Mucosa of descending colon (tissue), 3 donors: ENCODE data around the gene CSNK1G2. TPM values are rescaled to one million over a fixed set of nuclear protein-coding genes. Genes with fewer than 3 reads are reported as not detected.

Experiments
- ATAC-seq: fragments of 200-7000 bp; cut with Tn5 transposase; one replicate; pipeline ENCODE4 v1.9.1; 2020; ENCODE audit warnings: mild to moderate bottlenecking, moderate library complexity
- DNase-seq, 3 donors: peaks; one replicate each; pipeline ENCODE4 v3.0.0-alpha.2; 2020
- H3K36me3 ChIP-seq: fragments of 200-600 bp; one replicate; pipeline ENCODE4 v1.8.0; 2021; ENCODE audit warnings: low read depth, mild to moderate bottlenecking
- H3K4me1 ChIP-seq: fragments of 200-600 bp; one replicate; pipeline ENCODE4 v1.8.0; 2021; ENCODE audit warnings: low read depth, mild to moderate bottlenecking
- H3K4me3 ChIP-seq: fragments of 200-600 bp; one replicate; pipeline ENCODE4 v1.8.0; 2021; ENCODE audit warnings: mild to moderate bottlenecking
- H3K9me3 ChIP-seq: fragments of 200-600 bp; one replicate; pipeline ENCODE4 v1.8.0; 2021; ENCODE audit warnings: mild to moderate bottlenecking
- intact Hi-C, 2 donors: fragments of 100-400 bp; cut with DNase I in 1 of 2; cut with micrococcal nuclease in 1 of 2; formaldehyde crosslinking; loops; one replicate each; pipeline versions ENCODE4 v1.11.0 to v1.11.1; 2022; cut with DNase I, micrococcal nuclease
- total RNA-seq, 3 donors: library from RNA; stranded (reverse); fragmentation: NEBNext Ultra II Directional in 2 of 3; extraction: Animal tissue kit (Norgen Biotek cat#: 25700) in 2 of 3; gene quantifications; one replicate each; pipeline versions ENCODE4 v1.2.1 to v1.2.4, GENCODE V29; 2021 to 2023
- TF ChIP-seq, protein P1 (sequence below): fragments of 200-600 bp; IDR thresholded peaks from one replicate; pipeline ENCODE4 v1.8.0; 2022; ENCODE audit warnings: antibody characterized with exemption, mild to moderate bottlenecking
- donor health status: DM: no; HTN: no; CAD: no; lungs with moderate emphysema.
- donor health status: DM: no; HTN: no; CAD: no.
- donor health status: DM: no; HTN: yes; CAD: no.

CSNK1G2 gene
- total RNA-seq, 3 donors from 2014 or later: 51.8 to 58.6 (median 56.7) TPM

DNA sequence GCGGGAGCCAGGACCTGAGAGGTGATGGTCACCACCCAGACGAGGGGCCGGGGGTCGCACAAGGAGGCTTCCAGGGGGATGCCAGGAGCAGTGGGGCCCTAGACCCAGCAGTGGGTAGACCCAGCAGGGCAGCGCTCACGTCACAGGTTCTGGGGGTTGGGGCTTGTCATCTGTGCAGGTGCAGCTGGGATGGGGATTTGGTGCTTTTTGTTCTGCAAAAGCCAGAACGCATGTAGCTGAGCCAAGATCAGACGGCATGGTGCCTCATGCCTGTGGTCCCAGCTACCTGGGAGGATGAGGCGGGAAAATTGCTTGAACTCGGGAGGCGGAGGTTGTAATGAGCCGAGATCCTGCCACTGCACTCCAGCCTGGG is 15.1 kb downstream of the CSNK1G2 start:
- ATAC-seq (no peak), DNase-seq (no peak)
- Histone ChIP-seq H3K36me3 (no peaks in the 10 kb centered on the region), H3K4me1 (no peaks in the 10 kb centered on the region), H3K4me3 (no peak overlapping the region), H3K9me3 (no peaks in the 10 kb centered on the region)
- TF ChIP-seq, protein P1, sequence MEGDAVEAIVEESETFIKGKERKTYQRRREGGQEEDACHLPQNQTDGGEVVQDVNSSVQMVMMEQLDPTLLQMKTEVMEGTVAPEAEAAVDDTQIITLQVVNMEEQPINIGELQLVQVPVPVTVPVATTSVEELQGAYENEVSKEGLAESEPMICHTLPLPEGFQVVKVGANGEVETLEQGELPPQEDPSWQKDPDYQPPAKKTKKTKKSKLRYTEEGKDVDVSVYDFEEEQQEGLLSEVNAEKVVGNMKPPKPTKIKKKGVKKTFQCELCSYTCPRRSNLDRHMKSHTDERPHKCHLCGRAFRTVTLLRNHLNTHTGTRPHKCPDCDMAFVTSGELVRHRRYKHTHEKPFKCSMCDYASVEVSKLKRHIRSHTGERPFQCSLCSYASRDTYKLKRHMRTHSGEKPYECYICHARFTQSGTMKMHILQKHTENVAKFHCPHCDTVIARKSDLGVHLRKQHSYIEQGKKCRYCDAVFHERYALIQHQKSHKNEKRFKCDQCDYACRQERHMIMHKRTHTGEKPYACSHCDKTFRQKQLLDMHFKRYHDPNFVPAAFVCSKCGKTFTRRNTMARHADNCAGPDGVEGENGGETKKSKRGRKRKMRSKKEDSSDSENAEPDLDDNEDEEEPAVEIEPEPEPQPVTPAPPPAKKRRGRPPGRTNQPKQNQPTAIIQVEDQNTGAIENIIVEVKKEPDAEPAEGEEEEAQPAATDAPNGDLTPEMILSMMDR: no peak
- intact Hi-C loops: no loop called here

DNA sequence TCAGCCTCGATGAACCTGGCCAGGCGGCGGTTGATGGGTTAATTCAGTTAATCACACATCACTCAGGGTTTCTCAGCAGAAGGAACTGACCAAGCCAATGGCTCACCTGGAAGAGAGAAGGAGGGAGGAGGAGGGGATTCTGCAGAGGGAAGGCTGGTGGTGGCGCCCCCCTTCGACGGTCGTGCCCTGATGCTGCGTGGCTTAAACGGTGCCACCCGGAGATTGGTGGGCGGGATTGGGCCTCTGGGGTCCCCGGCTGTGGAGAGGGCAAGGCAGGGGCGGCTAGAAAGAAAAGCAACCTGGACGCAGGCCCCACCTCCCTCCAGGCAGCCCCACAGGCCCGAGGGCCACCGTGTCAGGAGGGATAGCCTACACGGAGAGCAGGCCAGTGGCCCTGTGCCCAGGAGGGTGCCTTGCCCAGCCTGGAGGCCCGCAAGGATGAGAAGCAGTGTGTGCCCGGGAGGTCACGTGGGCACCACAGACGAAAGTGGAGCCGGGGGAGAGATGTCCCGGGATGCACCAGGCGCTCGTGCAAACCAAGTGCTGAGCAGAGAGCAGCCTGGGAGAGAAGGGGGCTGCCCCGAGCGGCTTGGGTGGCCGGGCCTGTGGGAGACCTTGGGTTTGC is 16.0 kb downstream of the CSNK1G2 start:
- Histone ChIP-seq H3K4me1 (no peaks in the 10 kb centered on the region), H3K4me3 (no peak overlapping the region), H3K36me3 (no peaks in the 10 kb centered on the region), H3K9me3 (no peaks in the 10 kb centered on the region)
- DNase-seq (no peak), ATAC-seq (no peak)
- intact Hi-C loops: no loop called here
- TF ChIP-seq, protein P1: no peak

DNA sequence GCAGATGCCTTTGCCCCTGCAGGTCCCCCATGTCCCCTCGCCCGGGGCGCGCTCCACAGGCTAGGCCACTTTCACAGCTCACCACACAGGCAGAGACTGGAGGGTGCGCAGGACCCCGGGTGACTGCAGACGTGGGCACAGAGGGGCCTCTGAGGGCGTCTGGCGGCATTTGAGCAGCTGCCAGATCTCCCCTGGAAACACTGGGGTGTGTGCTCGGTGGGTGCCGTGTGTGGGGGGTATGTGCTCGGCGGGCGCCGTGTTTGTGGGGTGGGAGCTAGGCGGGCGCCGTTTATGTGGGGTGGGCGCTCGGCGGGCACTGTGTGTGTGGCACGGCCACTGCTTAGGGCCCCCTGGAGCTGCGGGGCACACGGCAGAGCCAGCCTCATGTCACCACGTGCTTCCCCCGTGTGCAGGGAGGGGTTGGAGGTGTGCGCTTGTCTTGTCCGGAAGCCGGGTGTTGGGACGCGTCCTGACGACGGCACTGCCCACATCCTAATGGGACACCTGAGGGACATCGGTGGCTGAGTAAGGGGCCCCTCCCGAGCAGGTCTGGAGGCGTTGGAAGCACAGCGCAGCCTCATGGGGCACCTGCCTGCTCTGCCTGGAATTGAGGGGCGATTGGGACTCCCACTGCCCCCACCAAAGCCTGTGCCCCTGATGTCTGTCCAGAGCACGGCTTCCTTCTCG is 16.7 kb downstream of the CSNK1G2 start:
- TF ChIP-seq, protein P1: no peak
- ATAC-seq: no peak

DNA sequence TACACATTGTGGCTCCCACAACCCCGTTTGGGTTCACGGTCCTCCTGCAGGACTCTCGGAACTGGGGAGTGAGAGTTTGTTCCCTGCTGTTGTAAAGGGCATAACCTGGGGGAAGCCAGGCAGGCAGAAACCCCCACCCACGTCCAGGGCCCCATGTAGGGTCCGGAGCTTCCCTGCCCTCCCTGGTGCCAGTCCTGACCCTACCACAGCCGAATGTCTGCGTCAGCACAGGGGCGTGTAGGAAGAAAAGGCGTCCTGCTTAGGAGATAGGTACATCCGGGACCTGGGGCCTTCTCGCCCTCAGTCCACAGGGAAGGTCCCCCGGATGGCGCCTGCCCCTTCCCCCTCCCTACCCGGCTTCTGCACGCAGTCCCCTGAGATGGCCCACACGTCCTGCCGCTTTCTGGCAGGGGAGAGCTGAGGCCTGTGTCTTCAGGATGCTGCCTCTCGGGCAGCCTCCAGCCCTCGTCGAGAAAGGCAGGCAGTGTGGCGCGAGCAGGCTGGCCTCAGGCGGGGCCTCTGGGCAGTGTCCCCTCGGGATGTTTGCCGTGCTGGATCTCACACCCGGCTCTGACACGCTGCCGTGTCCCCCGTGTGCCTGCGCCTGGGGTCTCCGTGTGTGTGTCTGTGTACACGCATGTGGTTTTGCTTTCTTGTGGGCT is 19.1 kb downstream of the CSNK1G2 start:
- no peaks in the 10 kb centered on the region for H3K4me1 ChIP-seq
- H3K36me3 ChIP-seq: no peaks in the 10 kb centered on the region
- intact Hi-C loops: no loop called here
- no peak overlapping the region for H3K4me3 ChIP-seq
- no peaks in the 10 kb centered on the region for H3K9me3 ChIP-seq
- ATAC-seq: no peak
- no peak for DNase-seq
- TF ChIP-seq, protein P1: no peak

More for the DNA sequence above, 16.7 kb downstream of the CSNK1G2 start:
- Histone ChIP-seq H3K4me1 (no peaks in the 10 kb centered on the region), H3K36me3 (no peaks in the 10 kb centered on the region), H3K4me3 (no peak overlapping the region), H3K9me3 (no peaks in the 10 kb centered on the region)
- no peak for DNase-seq
- intact Hi-C loops: no loop called here

DNA sequence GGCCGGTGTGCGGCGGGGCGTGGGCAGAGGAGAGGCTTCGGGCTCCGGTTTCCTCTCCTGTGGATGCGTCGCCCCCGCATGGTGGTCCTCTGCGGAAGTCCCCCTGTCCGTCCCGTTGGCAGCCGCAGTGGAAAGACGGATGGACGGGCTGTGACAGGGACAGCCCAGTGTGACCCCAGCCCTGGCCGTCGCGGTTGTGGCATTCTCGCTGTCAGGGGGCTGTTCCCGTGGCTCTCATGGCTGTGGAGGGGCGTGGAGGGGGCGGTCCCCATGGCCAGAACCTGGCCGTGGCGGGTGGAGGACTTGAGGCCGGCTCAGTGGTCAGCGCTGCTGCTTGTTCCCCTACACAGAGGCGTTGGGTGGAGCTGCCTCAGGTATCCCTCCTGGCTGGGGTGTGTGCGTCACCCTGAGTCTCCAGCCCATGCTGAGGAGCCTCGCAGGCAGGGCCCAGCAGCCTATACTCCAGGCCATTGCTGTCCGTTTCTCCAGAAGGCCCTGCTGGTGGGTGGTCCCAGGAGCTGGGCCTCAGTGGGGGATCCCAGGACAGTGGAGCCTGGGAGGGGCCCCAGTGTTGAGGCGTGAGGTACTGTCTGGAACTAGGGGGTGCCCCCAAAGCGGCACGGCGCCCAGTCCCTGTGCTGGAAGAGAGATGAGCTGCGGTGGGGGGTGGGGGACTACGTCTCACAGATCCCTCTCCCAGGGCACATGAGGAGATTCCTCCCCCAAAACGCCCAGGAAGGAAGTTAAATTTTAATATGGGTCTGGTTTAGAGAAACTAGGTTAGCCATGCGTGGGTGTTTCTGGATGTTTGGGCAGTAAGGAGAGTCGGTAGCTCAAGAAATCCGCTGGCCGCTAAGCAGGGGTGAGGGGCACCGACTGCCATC is 20.3 kb downstream of the CSNK1G2 start:
- DNase-seq (no peak), ATAC-seq (no peak)
- no peaks in the 10 kb centered on the region for H3K9me3 ChIP-seq
- intact Hi-C loops: no loop called here
- TF ChIP-seq, protein P1: no peak
- H3K36me3 ChIP-seq: no peaks in the 10 kb centered on the region
- no peak overlapping the region for H3K4me3 ChIP-seq
- H3K4me1 ChIP-seq: no peaks in the 10 kb centered on the region
